ENCODE data around the gene SINHCAF. TPM values are rescaled to one million over a fixed set of nuclear protein-coding genes. Genes with fewer than 3 reads are reported as not detected.

The SINHCAF gene
- total RNA-seq, 1 donor from 2014 or later, result 115 TPM

- TF ChIP-seq EZH2 (IDR thresholded peaks at IDR 0.05; ENCODE audit: insufficient read depth, low read length) (no peak), CTCF (IDR thresholded peaks at IDR 0.05; ENCODE audit: insufficient read depth, low read depth, low read length) (no peak)
Measured at GRCh38 chr12:31325524-31325875, 450 bp downstream of the SINHCAF start.

GRCh38 chr12:31324845-31325523 lies 966 bp downstream of the SINHCAF start:
- peak overlapping the region; percentile 95 for H3K4me2 ChIP-seq (ENCODE audit: low read length)
- Mint-ChIP-seq H3K27me3 (ENCODE audit: low read depth, unreplicated experiment) (no peaks in the 10 kb centered on the region), H3K4me1 (ENCODE audit: low read depth, unreplicated experiment) (peaks cover 28% of the 10 kb centered on the region), H3K27ac (ENCODE audit: unreplicated experiment) (peak overlapping the region; percentile 80), H3K4me3 (ENCODE audit: unreplicated experiment) (peak overlapping the region; percentile 100), H3K36me3 (ENCODE audit: low read depth, unreplicated experiment) (peaks cover 2% of the 10 kb centered on the region), H3K9me3 (ENCODE audit: unreplicated experiment) (no peaks in the 10 kb centered on the region)
- H3K36me3 ChIP-seq (ENCODE audit: insufficient read depth, low read length), result no peaks in the 10 kb centered on the region
- H3K27ac ChIP-seq (ENCODE audit: low read depth, low read length), result peak overlapping the region; percentile 88
- peaks cover 58% of the 10 kb centered on the region for H3K79me2 ChIP-seq (ENCODE audit: insufficient read depth, low read length)
- FAIRE-seq (no peak), DNase-seq (ENCODE audit: low read depth) (peak; percentile 36)
- no peaks in the 10 kb centered on the region for H3K9me3 ChIP-seq (ENCODE audit: insufficient read depth, low read depth, low read length)
- H3K27me3 ChIP-seq (ENCODE audit: insufficient read depth, low read length), result no peaks in the 10 kb centered on the region
- peaks cover 37% of the 10 kb centered on the region for H4K20me1 ChIP-seq (ENCODE audit: insufficient read depth, low read length)
- TF ChIP-seq EZH2 (IDR thresholded peaks at IDR 0.05; ENCODE audit: insufficient read depth, low read length), result no peak
- TF ChIP-seq CTCF (IDR thresholded peaks at IDR 0.05; ENCODE audit: insufficient read depth, low read depth, low read length), result no peak
- H2AFZ ChIP-seq (ENCODE audit: low read depth, low read length), result peak overlapping the region; percentile 89
- peak overlapping the region; percentile 88 for H3K4me3 ChIP-seq (ENCODE audit: insufficient read depth, low read depth, low read length)
- peak overlapping the region; percentile 97 for H3K9ac ChIP-seq (ENCODE audit: low read length)
- H3K4me1 ChIP-seq (ENCODE audit: insufficient read depth, low read length), result peaks cover 26% of the 10 kb centered on the region

More at GRCh38 chr12:31325524-31325875, 450 bp downstream of the SINHCAF start:
- peak overlapping the region; percentile 98 for H3K27ac Mint-ChIP-seq (ENCODE audit: unreplicated experiment)
- no peaks in the 10 kb centered on the region for H3K9me3 Mint-ChIP-seq (ENCODE audit: unreplicated experiment)
- H3K27me3 ChIP-seq (ENCODE audit: insufficient read depth, low read length), result no peaks in the 10 kb centered on the region
- H3K4me1 Mint-ChIP-seq (ENCODE audit: low read depth, unreplicated experiment), result peaks cover 23% of the 10 kb centered on the region
- no peak for FAIRE-seq
- H4K20me1 ChIP-seq (ENCODE audit: insufficient read depth, low read length), result peaks cover 31% of the 10 kb centered on the region
- peak overlapping the region; percentile 100 for H3K4me3 Mint-ChIP-seq (ENCODE audit: unreplicated experiment)
- peak overlapping the region; percentile 88 for H3K4me3 ChIP-seq (ENCODE audit: insufficient read depth, low read depth, low read length)
- peak overlapping the region; percentile 95 for H3K4me2 ChIP-seq (ENCODE audit: low read length)
- DNase-seq (ENCODE audit: low read depth), result no peak
- H2AFZ ChIP-seq (ENCODE audit: low read depth, low read length), result peak overlapping the region; percentile 89
- H3K4me1 ChIP-seq (ENCODE audit: insufficient read depth, low read length), result peaks cover 26% of the 10 kb centered on the region
- H3K27me3 Mint-ChIP-seq (ENCODE audit: low read depth, unreplicated experiment), result no peaks in the 10 kb centered on the region
- H3K79me2 ChIP-seq (ENCODE audit: insufficient read depth, low read length), result peaks cover 53% of the 10 kb centered on the region
- peak overlapping the region; percentile 88 for H3K27ac ChIP-seq (ENCODE audit: low read depth, low read length)
- peak overlapping the region; percentile 97 for H3K9ac ChIP-seq (ENCODE audit: low read length)
- peaks cover 2% of the 10 kb centered on the region for H3K36me3 Mint-ChIP-seq (ENCODE audit: low read depth, unreplicated experiment)
- H3K36me3 ChIP-seq (ENCODE audit: insufficient read depth, low read length), result no peaks in the 10 kb centered on the region
- H3K9me3 ChIP-seq (ENCODE audit: insufficient read depth, low read depth, low read length), result no peaks in the 10 kb centered on the region

Measured in astrocyte (in vitro differentiated cells and primary cell).